GM12878 (cell line): Measurements from ENCODE around the gene NDUFA11. TPM values are rescaled to one million over a fixed set of nuclear protein-coding genes. Genes with fewer than 3 reads are reported as not detected.

Experiments used
- ATAC-seq: fragments of 200-7000 bp; cut with Tn5 transposase; 3 replicates; pipeline ENCODE4 v1.9.1; 2020; ENCODE audit warnings: mild to moderate bottlenecking, moderate library complexity
- BruUV-seq: library from RNA; stranded (reverse); fragments of 400-500 nt; replicated peaks from 2 replicates; lab custom pipeline; 2021; lab: Mats Ljungman, UMichigan
- CTCF ChIA-PET: fragments of 300-600 bp; sonication (Branson Sonifier 250); formaldehyde crosslinking; extraction: SDS; loops from one replicate; lab custom pipeline; 2021; ENCODE audit warnings: inconsistent platforms; lab: Yijun Ruan, JAX
- POLR2A ChIA-PET: fragments of 350-600 bp; formaldehyde crosslinking; extraction: SDS; loops from one replicate; lab custom pipeline; 2021; ENCODE audit warnings: inconsistent platforms; lab: Charles Lee
- RAD21 ChIA-PET: fragments of 300-600 bp; sonication (Branson Sonifier 250); formaldehyde crosslinking; loops from one replicate; lab custom pipeline; 2023; ENCODE audit warnings: antibody characterized with exemption; ENCODE audit not compliant: unreplicated experiment; lab: Charles Lee
- SMC1A ChIA-PET: fragments of 300-600 bp; sonication (Branson Sonifier 250); formaldehyde crosslinking; loops from one replicate; lab custom pipeline; 2023; ENCODE audit not compliant: unreplicated experiment, uncharacterized antibody; lab: Charles Lee
- DNase-seq: peaks from one replicate; pipeline ENCODE4 v3.0.0-alpha.2; 2011; ENCODE audit warnings: low read depth, low spot score
- FAIRE-seq: peaks from 3 replicates; lab custom pipeline; 2011; peaks lifted over from hg19 to GRCh38; lab: Jason Lieb, UNC
- H2AFZ ChIP-seq: 2 replicates; pipeline ENCODE4 v1.6.0; 2011; ENCODE audit warnings: low read depth, low read length, control low read depth; ENCODE audit not compliant: control insufficient read depth
- H3K27ac ChIP-seq: 2 replicates; pipeline ENCODE4 v1.5.1; 2011; ENCODE audit warnings: control low read depth; ENCODE audit not compliant: control insufficient read depth, insufficient read depth
- H3K27me3 ChIP-seq, 2 experiments: replicated peaks in 1 of 2; 2 replicates each; pipeline versions ENCODE4 v1.6.0 to v1.6.1; 2011; ENCODE audit warnings: low read length in 1 of 2; ENCODE audit not compliant: control insufficient read depth in 2 of 2, insufficient read depth in 2 of 2
- H3K36me3 ChIP-seq, 2 experiments: 2 replicates each; pipeline ENCODE4 v1.5.1; 2011; ENCODE audit warnings: low read length in 1 of 2; ENCODE audit not compliant: control insufficient read depth in 2 of 2, insufficient read depth in 2 of 2
- H3K4me1 ChIP-seq: 2 replicates; pipeline ENCODE4 v1.6.1; 2011; ENCODE audit warnings: mild to moderate bottlenecking, low read length, moderate library complexity, mixed read lengths; ENCODE audit not compliant: control insufficient read depth, insufficient read depth
- H3K4me2 ChIP-seq: 2 replicates; pipeline ENCODE4 v1.6.0; 2011; ENCODE audit warnings: control low read depth; ENCODE audit not compliant: control insufficient read depth, insufficient read depth
- H3K4me3 ChIP-seq: fragments of 200-600 bp; sonication (generic); 2 replicates; pipeline ENCODE4 v1.5.1; 2016
- H3K79me2 ChIP-seq: 2 replicates; pipeline ENCODE4 v1.6.0; 2011; ENCODE audit warnings: low read length; ENCODE audit not compliant: control insufficient read depth, insufficient read depth
- H3K9ac ChIP-seq: 2 replicates; pipeline ENCODE4 v1.8.0; 2011; ENCODE audit warnings: low read length, control low read depth, mixed read lengths; ENCODE audit not compliant: control insufficient read depth, insufficient read depth
- H3K9me3 ChIP-seq: replicated peaks from 3 replicates; pipeline ENCODE4 v1.5.1; 2011; ENCODE audit warnings: mild to moderate bottlenecking, low read length; ENCODE audit not compliant: control insufficient read depth, insufficient read depth
- H4K20me1 ChIP-seq: 2 replicates; pipeline ENCODE4 v1.6.0; 2011; ENCODE audit not compliant: control insufficient read depth, insufficient read depth
- CHD2 ChIP-seq: IDR thresholded peaks from 2 replicates; pipeline ENCODE4 v1.6.1; 2011; ENCODE audit warnings: low read depth, low read length, improper control_type of control experiment, borderline replicate concordance
- DPF2 ChIP-seq: fragments of 450-650 bp; IDR thresholded peaks from 2 replicates; pipeline ENCODE4 v1.6.1; 2017; ENCODE audit warnings: mild to moderate bottlenecking
- EZH2 ChIP-seq: IDR thresholded peaks from 2 replicates; pipeline ENCODE4 v1.6.1; 2012; ENCODE audit warnings: low read depth, mild to moderate bottlenecking, control low read depth, inconsistent platforms, low read length, borderline replicate concordance; ENCODE audit not compliant: control insufficient read depth
- HDAC2 ChIP-seq: fragments of 200-600 bp; sonication (generic); IDR thresholded peaks from 2 replicates; pipeline ENCODE4 v1.6.1; 2017
- PAX5 ChIP-seq: IDR thresholded peaks from 2 replicates; pipeline ENCODE4 v1.6.1; 2011; ENCODE audit warnings: low read depth, low read length, borderline replicate concordance
- SIN3A ChIP-seq: IDR thresholded peaks from 2 replicates; pipeline ENCODE4 v1.6.1; 2012; ENCODE audit warnings: low read depth, low read length, improper control_type of control experiment
- SP1 ChIP-seq: IDR thresholded peaks from one replicate; pipeline ENCODE4 v1.6.1; 2011; ENCODE audit warnings: low read depth, low read length
- ZSCAN29 ChIP-seq: fragments of 450-650 bp; IDR thresholded peaks from 2 replicates; pipeline ENCODE4 v1.6.1; 2017; ENCODE audit warnings: mild to moderate bottlenecking, moderate library complexity
- WGBS: methylation state at CpG from one replicate; pipeline ENCODE4 v1.1.6; 2016; ENCODE audit warnings: low lambda C conversion rate; ENCODE audit not compliant: insufficient replicate concordance, insufficient coverage; ENCODE audit errors: missing lambda C conversion rate; 5-methylcytosine and 5-hydroxymethylcytosine counted together
- in situ Hi-C: fragments of 300-500 bp; cut with MboI; formaldehyde crosslinking; loops from 9 replicates; pipeline ENCODE4 v1.14.3; 2018; ENCODE audit warnings: mixed read lengths
- intact Hi-C: fragments of 100-400 bp; cut with micrococcal nuclease; formaldehyde crosslinking; loops from one replicate; pipeline ENCODE4 v1.14.2; 2022; ENCODE audit not compliant: unreplicated experiment
- polyA plus RNA-seq, 11 experiments: library from polyadenylated mRNA; depleted of rRNA in 4 of 11; unstranded in 6 of 11; stranded (reverse) in 5 of 11; fragments of >200 nt; fragmentation: Nextera tagmentation in 4 of 11; fragmentation: Illumina TruSeq in 1 of 11; extraction: Ambion mirVana in 4 of 11; extraction: Trizol in 1 of 11; gene quantifications; 1 replicate in 1 of 11; 2 replicates in 10 of 11; pipeline versions ENCODE4 v1.2.1 to v1.2.3, GENCODE V29; 2011 to 2016; ENCODE audit warnings: inconsistent platforms in 2 of 11, missing spikeins in 2 of 11, low read depth in 1 of 11
- total RNA-seq, 4 experiments: library from RNA; depleted of rRNA in 3 of 4; stranded (reverse); fragments of >200 nt in 3 of 4; fragmentation: Illumina TruSeq in 1 of 4; extraction: Trizol in 1 of 4; gene quantifications; 2 replicates each; pipeline versions ENCODE4 v1.2.1 to v1.2.3, GENCODE V29; 2013 to 2021
- TF ChIP-seq, protein P1 (sequence below): IDR thresholded peaks from 2 replicates; pipeline ENCODE4 v1.6.1; 2012; ENCODE audit warnings: improper control_type of control experiment, low read depth, low read length; ENCODE audit not compliant: insufficient replicate concordance
- TF ChIP-seq, protein P2 (sequence below): fragments of 450-650 bp; IDR thresholded peaks from 2 replicates; pipeline ENCODE4 v1.6.1; 2017; ENCODE audit warnings: mild to moderate bottlenecking, moderate library complexity
- TF ChIP-seq, protein P3 (sequence below): fragments of 150-350 bp; IDR thresholded peaks from 2 replicates; pipeline ENCODE4 v1.6.1; 2016; ENCODE audit warnings: low read depth, low read length
- TF ChIP-seq, protein P4 (sequence below): IDR thresholded peaks from 2 replicates; pipeline ENCODE4 v1.6.1; 2011; ENCODE audit warnings: low read depth, low read length, improper control_type of control experiment, borderline replicate concordance

Gene NDUFA11
- total and polyA plus RNA-seq, 10 of the 15 experiments (the other 5 are each of a cell fraction or from before 2014, with no cell fraction given), result 108 to 600 (median 289) TPM

DNA sequence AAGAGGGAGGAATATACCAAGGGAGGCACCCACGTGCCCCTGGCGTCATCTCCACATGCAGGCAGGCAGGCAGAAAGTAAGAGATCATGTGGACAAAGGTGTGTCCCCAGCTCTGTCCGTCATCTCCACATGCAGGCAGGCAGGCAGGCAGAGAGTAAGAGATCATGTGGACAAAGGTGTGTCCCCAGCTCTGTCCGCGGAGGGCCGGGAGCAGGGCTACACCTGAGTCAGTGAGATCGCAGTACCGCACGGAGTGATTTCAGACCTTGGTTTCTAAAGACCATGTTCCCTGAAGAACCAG, 32.7 kb upstream of the NDUFA11 start:
- H3K4me3 ChIP-seq, result no peak overlapping the region
- H3K9me3 ChIP-seq, result no peaks in the 10 kb centered on the region
- H4K20me1 ChIP-seq, result no peaks in the 10 kb centered on the region
- CTCF ChIA-PET, result no interaction called here
- in situ Hi-C loops, result no loop called here
- SMC1A ChIA-PET, result no interaction called here
- H3K4me2 ChIP-seq, result no peak overlapping the region
- DNase-seq, result no peak
- WGBS, result 97% methylated on average over 9 of the region's 9 CpGs
- no peak overlapping the region for H3K9ac ChIP-seq
- H3K27ac ChIP-seq, result no peak overlapping the region
- no peaks in the 10 kb centered on the region for H3K27me3 ChIP-seq
- H3K79me2 ChIP-seq, result no peaks in the 10 kb centered on the region
- no peak for ATAC-seq
- FAIRE-seq, result no peak
- TF ChIP-seq, protein P1, sequence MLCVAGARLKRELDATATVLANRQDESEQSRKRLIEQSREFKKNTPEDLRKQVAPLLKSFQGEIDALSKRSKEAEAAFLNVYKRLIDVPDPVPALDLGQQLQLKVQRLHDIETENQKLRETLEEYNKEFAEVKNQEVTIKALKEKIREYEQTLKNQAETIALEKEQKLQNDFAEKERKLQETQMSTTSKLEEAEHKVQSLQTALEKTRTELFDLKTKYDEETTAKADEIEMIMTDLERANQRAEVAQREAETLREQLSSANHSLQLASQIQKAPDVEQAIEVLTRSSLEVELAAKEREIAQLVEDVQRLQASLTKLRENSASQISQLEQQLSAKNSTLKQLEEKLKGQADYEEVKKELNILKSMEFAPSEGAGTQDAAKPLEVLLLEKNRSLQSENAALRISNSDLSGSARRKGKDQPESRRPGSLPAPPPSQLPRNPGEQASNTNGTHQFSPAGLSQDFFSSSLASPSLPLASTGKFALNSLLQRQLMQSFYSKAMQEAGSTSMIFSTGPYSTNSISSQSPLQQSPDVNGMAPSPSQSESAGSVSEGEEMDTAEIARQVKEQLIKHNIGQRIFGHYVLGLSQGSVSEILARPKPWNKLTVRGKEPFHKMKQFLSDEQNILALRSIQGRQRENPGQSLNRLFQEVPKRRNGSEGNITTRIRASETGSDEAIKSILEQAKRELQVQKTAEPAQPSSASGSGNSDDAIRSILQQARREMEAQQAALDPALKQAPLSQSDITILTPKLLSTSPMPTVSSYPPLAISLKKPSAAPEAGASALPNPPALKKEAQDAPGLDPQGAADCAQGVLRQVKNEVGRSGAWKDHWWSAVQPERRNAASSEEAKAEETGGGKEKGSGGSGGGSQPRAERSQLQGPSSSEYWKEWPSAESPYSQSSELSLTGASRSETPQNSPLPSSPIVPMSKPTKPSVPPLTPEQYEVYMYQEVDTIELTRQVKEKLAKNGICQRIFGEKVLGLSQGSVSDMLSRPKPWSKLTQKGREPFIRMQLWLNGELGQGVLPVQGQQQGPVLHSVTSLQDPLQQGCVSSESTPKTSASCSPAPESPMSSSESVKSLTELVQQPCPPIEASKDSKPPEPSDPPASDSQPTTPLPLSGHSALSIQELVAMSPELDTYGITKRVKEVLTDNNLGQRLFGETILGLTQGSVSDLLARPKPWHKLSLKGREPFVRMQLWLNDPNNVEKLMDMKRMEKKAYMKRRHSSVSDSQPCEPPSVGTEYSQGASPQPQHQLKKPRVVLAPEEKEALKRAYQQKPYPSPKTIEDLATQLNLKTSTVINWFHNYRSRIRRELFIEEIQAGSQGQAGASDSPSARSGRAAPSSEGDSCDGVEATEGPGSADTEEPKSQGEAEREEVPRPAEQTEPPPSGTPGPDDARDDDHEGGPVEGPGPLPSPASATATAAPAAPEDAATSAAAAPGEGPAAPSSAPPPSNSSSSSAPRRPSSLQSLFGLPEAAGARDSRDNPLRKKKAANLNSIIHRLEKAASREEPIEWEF, result no peak
- no peak for TF ChIP-seq ZSCAN29
- TF ChIP-seq EZH2, result no peak
- no peak for TF ChIP-seq SP1
- TF ChIP-seq HDAC2, result no peak
- TF ChIP-seq, protein P2, sequence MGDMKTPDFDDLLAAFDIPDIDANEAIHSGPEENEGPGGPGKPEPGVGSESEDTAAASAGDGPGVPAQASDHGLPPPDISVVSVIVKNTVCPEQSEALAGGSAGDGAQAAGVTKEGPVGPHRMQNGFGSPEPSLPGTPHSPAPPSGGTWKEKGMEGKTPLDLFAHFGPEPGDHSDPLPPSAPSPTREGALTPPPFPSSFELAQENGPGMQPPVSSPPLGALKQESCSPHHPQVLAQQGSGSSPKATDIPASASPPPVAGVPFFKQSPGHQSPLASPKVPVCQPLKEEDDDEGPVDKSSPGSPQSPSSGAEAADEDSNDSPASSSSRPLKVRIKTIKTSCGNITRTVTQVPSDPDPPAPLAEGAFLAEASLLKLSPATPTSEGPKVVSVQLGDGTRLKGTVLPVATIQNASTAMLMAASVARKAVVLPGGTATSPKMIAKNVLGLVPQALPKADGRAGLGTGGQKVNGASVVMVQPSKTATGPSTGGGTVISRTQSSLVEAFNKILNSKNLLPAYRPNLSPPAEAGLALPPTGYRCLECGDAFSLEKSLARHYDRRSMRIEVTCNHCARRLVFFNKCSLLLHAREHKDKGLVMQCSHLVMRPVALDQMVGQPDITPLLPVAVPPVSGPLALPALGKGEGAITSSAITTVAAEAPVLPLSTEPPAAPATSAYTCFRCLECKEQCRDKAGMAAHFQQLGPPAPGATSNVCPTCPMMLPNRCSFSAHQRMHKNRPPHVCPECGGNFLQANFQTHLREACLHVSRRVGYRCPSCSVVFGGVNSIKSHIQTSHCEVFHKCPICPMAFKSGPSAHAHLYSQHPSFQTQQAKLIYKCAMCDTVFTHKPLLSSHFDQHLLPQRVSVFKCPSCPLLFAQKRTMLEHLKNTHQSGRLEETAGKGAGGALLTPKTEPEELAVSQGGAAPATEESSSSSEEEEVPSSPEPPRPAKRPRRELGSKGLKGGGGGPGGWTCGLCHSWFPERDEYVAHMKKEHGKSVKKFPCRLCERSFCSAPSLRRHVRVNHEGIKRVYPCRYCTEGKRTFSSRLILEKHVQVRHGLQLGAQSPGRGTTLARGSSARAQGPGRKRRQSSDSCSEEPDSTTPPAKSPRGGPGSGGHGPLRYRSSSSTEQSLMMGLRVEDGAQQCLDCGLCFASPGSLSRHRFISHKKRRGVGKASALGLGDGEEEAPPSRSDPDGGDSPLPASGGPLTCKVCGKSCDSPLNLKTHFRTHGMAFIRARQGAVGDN, result no peak
- TF ChIP-seq, protein P3, sequence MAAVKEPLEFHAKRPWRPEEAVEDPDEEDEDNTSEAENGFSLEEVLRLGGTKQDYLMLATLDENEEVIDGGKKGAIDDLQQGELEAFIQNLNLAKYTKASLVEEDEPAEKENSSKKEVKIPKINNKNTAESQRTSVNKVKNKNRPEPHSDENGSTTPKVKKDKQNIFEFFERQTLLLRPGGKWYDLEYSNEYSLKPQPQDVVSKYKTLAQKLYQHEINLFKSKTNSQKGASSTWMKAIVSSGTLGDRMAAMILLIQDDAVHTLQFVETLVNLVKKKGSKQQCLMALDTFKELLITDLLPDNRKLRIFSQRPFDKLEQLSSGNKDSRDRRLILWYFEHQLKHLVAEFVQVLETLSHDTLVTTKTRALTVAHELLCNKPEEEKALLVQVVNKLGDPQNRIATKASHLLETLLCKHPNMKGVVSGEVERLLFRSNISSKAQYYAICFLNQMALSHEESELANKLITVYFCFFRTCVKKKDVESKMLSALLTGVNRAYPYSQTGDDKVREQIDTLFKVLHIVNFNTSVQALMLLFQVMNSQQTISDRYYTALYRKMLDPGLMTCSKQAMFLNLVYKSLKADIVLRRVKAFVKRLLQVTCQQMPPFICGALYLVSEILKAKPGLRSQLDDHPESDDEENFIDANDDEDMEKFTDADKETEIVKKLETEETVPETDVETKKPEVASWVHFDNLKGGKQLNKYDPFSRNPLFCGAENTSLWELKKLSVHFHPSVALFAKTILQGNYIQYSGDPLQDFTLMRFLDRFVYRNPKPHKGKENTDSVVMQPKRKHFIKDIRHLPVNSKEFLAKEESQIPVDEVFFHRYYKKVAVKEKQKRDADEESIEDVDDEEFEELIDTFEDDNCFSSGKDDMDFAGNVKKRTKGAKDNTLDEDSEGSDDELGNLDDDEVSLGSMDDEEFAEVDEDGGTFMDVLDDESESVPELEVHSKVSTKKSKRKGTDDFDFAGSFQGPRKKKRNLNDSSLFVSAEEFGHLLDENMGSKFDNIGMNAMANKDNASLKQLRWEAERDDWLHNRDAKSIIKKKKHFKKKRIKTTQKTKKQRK, result no peak
- TF ChIP-seq, protein P4, sequence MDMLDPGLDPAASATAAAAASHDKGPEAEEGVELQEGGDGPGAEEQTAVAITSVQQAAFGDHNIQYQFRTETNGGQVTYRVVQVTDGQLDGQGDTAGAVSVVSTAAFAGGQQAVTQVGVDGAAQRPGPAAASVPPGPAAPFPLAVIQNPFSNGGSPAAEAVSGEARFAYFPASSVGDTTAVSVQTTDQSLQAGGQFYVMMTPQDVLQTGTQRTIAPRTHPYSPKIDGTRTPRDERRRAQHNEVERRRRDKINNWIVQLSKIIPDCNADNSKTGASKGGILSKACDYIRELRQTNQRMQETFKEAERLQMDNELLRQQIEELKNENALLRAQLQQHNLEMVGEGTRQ, result no peak
- no peak for TF ChIP-seq PAX5
- TF ChIP-seq DPF2, result no peak
- TF ChIP-seq SIN3A, result no peak
- TF ChIP-seq CHD2, result no peak
- intact Hi-C loops, result no loop called here
- no peaks in the 10 kb centered on the region for H3K4me1 ChIP-seq
- peaks cover 10 to 39% of the 10 kb centered on the region in 2 experiments; a peak in 3 of 4 replicates for H3K36me3 ChIP-seq
- RAD21 ChIA-PET, result no interaction called here
- POLR2A ChIA-PET, result no interaction called here
- no TSS peak for BruUV-seq
- no peak overlapping the region for H2AFZ ChIP-seq
